G401.6 (cell line): ENCODE data around the gene FAM9C.
"Not testable (repeated sequence)": the region's sequence is repeated elsewhere in the genome, so short reads cannot be mapped to it uniquely, and the experiment has no call there.

Experiments
- FAIRE-seq: peaks from 2 replicates; lab custom pipeline; 2012; peaks lifted over from hg19 to GRCh38; lab: Jason Lieb, UNC

Gene FAM9C

GRCh38 chrX:13076176-13076961 lies 31.9 kb upstream of the FAM9C start:
- FAIRE-seq: no peak

- no peak for FAIRE-seq
Measured at GRCh38 chrX:13074297-13075262, 30.2 kb upstream of the FAM9C start.

- no peak for FAIRE-seq
Measured at GRCh38 chrX:13069771-13070416, 25.5 kb upstream of the FAM9C start.

GRCh38 chrX:13068651-13069050 lies 24.2 kb upstream of the FAM9C start:
- no peak for FAIRE-seq

GRCh38 chrX:13067773-13068172 lies 23.4 kb upstream of the FAM9C start:
- no peak for FAIRE-seq

- FAIRE-seq: no peak
Measured at GRCh38 chrX:13066391-13066790, 22.0 kb upstream of the FAM9C start.

- no peak for FAIRE-seq
Measured at GRCh38 chrX:13064599-13065143, 20.3 kb upstream of the FAM9C start.

- FAIRE-seq: not testable (repeated sequence)
Measured at GRCh38 chrX:13063124-13063523, 18.7 kb upstream of the FAM9C start.

- not testable (repeated sequence) for FAIRE-seq
Measured at GRCh38 chrX:13062331-13062730, 17.9 kb upstream of the FAM9C start.

GRCh38 chrX:13061215-13061708 lies 16.8 kb upstream of the FAM9C start:
- not testable (repeated sequence) for FAIRE-seq

GRCh38 chrX:13059637-13060499 lies 15.4 kb upstream of the FAM9C start:
- no peak for FAIRE-seq

- no peak for FAIRE-seq
Measured at GRCh38 chrX:13055486-13055885, 11.1 kb upstream of the FAM9C start.

GRCh38 chrX:13053171-13053570 lies 8.8 kb upstream of the FAM9C start:
- FAIRE-seq: no peak

- FAIRE-seq: no peak
Measured at GRCh38 chrX:13051529-13052172, 7.2 kb upstream of the FAM9C start.

GRCh38 chrX:13051167-13051528 lies 6.7 kb upstream of the FAM9C start:
- no peak for FAIRE-seq

GRCh38 chrX:13050151-13050550 lies 5.7 kb upstream of the FAM9C start:
- FAIRE-seq: no peak

GRCh38 chrX:13048280-13048679 lies 3.9 kb upstream of the FAM9C start:
- FAIRE-seq: no peak

- FAIRE-seq: no peak
Measured at GRCh38 chrX:13047759-13048158, 3.3 kb upstream of the FAM9C start.

- FAIRE-seq: no peak
Measured at GRCh38 chrX:13046141-13046855, 1.9 kb upstream of the FAM9C start.

GRCh38 chrX:13043938-13044337 lies 482 bp downstream of the FAM9C start:
- no peak for FAIRE-seq
